HG03045 (cell line): ENCODE data around the gene NKAP.
"Not testable (repeated sequence)": the region's sequence is repeated elsewhere in the genome, so short reads cannot be mapped to it uniquely, and the experiment has no call there.

Source experiments
- ATAC-seq: cut with Tn5 transposase; IDR thresholded peaks from one replicate; pipeline ENCODE4 v1.9.1; 2021; ENCODE audit warnings: mild to moderate bottlenecking, moderate library complexity; ENCODE audit not compliant: unreplicated experiment

The NKAP gene

GRCh38 chrX:119943185-119943988 lies at the start of gene NKAP:
Gene NKAP (minus strand): TSS chrX:119943751. CDS start chrX:119943605, 146 bp downstream.
- peak; percentile 78 for ATAC-seq

GRCh38 chrX:119991005-119991787 lies 47.6 kb upstream of the NKAP start:
- no peak for ATAC-seq

- no peak for ATAC-seq
These were observed 47.0 kb upstream of the NKAP start for GRCh38 chrX:119990556-119991004.

GRCh38 chrX:119989905-119990555 lies 46.5 kb upstream of the NKAP start:
- ATAC-seq: no peak

GRCh38 chrX:119986203-119986602 lies 42.7 kb upstream of the NKAP start:
- no peak for ATAC-seq

GRCh38 chrX:119984652-119985051 lies 41.1 kb upstream of the NKAP start:
- no peak for ATAC-seq

- no peak for ATAC-seq
These were observed 39.9 kb upstream of the NKAP start for GRCh38 chrX:119983494-119983893.

GRCh38 chrX:119982145-119982544 lies 38.6 kb upstream of the NKAP start:
- no peak for ATAC-seq

- no peak for ATAC-seq
These were observed 37.9 kb upstream of the NKAP start for GRCh38 chrX:119981286-119982070.

GRCh38 chrX:119977172-119977571 lies 33.6 kb upstream of the NKAP start:
- ATAC-seq: not testable (repeated sequence)

- ATAC-seq: no peak
These were observed 27.6 kb upstream of the NKAP start for GRCh38 chrX:119971184-119971583.

- ATAC-seq: no peak
These were observed 27.0 kb upstream of the NKAP start for GRCh38 chrX:119970574-119970973.

- not testable (repeated sequence) for ATAC-seq
These were observed 23.3 kb upstream of the NKAP start for GRCh38 chrX:119966837-119967236.

- no peak for ATAC-seq
These were observed 17.1 kb upstream of the NKAP start for GRCh38 chrX:119960625-119961024.

- not testable (repeated sequence) for ATAC-seq
These were observed 12.4 kb upstream of the NKAP start for GRCh38 chrX:119955807-119956570.

GRCh38 chrX:119954374-119954773 lies 10.8 kb upstream of the NKAP start:
- no peak for ATAC-seq

- no peak for ATAC-seq
These were observed 4.8 kb upstream of the NKAP start for GRCh38 chrX:119948381-119948780.

GRCh38 chrX:119945481-119945880 lies 1.9 kb upstream of the NKAP start:
- ATAC-seq: no peak

- ATAC-seq: peak; percentile 16
These were observed 743 bp downstream of the NKAP start for GRCh38 chrX:119942831-119943184.
